GM12878 (cell line): ENCODE results near the gene EGFR. TPM values are rescaled to one million over a fixed set of nuclear protein-coding genes. Genes with fewer than 3 reads are reported as not detected.

ENCODE experiments used
- ATAC-seq: fragments of 200-7000 bp; cut with Tn5 transposase; 3 replicates; pipeline ENCODE4 v1.9.1; 2020; ENCODE audit warnings: mild to moderate bottlenecking, moderate library complexity
- BruUV-seq: library from RNA; stranded (reverse); fragments of 400-500 nt; replicated peaks from 2 replicates; lab custom pipeline; 2021; lab: Mats Ljungman, UMichigan
- CTCF ChIA-PET: fragments of 300-600 bp; sonication (Branson Sonifier 250); formaldehyde crosslinking; extraction: SDS; loops from one replicate; lab custom pipeline; 2021; ENCODE audit warnings: inconsistent platforms; lab: Yijun Ruan, JAX
- POLR2A ChIA-PET: fragments of 350-600 bp; formaldehyde crosslinking; extraction: SDS; loops from one replicate; lab custom pipeline; 2021; ENCODE audit warnings: inconsistent platforms; lab: Charles Lee
- RAD21 ChIA-PET: fragments of 300-600 bp; sonication (Branson Sonifier 250); formaldehyde crosslinking; loops from one replicate; lab custom pipeline; 2023; ENCODE audit warnings: antibody characterized with exemption; ENCODE audit not compliant: unreplicated experiment; lab: Charles Lee
- SMC1A ChIA-PET: fragments of 300-600 bp; sonication (Branson Sonifier 250); formaldehyde crosslinking; loops from one replicate; lab custom pipeline; 2023; ENCODE audit not compliant: unreplicated experiment, uncharacterized antibody; lab: Charles Lee
- DNase-seq: peaks from one replicate; pipeline ENCODE4 v3.0.0-alpha.2; 2011; ENCODE audit warnings: low read depth, low spot score
- FAIRE-seq: peaks from 3 replicates; lab custom pipeline; 2011; peaks lifted over from hg19 to GRCh38; lab: Jason Lieb, UNC
- H2AFZ ChIP-seq: 2 replicates; pipeline ENCODE4 v1.6.0; 2011; ENCODE audit warnings: low read depth, low read length, control low read depth; ENCODE audit not compliant: control insufficient read depth
- H3K27ac ChIP-seq: 2 replicates; pipeline ENCODE4 v1.5.1; 2011; ENCODE audit warnings: control low read depth; ENCODE audit not compliant: control insufficient read depth, insufficient read depth
- H3K27me3 ChIP-seq, 2 experiments: replicated peaks in 1 of 2; 2 replicates each; pipeline versions ENCODE4 v1.6.0 to v1.6.1; 2011; ENCODE audit warnings: low read length in 1 of 2; ENCODE audit not compliant: control insufficient read depth in 2 of 2, insufficient read depth in 2 of 2
- H3K36me3 ChIP-seq, 2 experiments: 2 replicates each; pipeline ENCODE4 v1.5.1; 2011; ENCODE audit warnings: low read length in 1 of 2; ENCODE audit not compliant: control insufficient read depth in 2 of 2, insufficient read depth in 2 of 2
- H3K4me1 ChIP-seq: 2 replicates; pipeline ENCODE4 v1.6.1; 2011; ENCODE audit warnings: mild to moderate bottlenecking, low read length, moderate library complexity, mixed read lengths; ENCODE audit not compliant: control insufficient read depth, insufficient read depth
- H3K4me2 ChIP-seq: 2 replicates; pipeline ENCODE4 v1.6.0; 2011; ENCODE audit warnings: control low read depth; ENCODE audit not compliant: control insufficient read depth, insufficient read depth
- H3K4me3 ChIP-seq: fragments of 200-600 bp; sonication (generic); 2 replicates; pipeline ENCODE4 v1.5.1; 2016
- H3K79me2 ChIP-seq: 2 replicates; pipeline ENCODE4 v1.6.0; 2011; ENCODE audit warnings: low read length; ENCODE audit not compliant: control insufficient read depth, insufficient read depth
- H3K9ac ChIP-seq: 2 replicates; pipeline ENCODE4 v1.8.0; 2011; ENCODE audit warnings: low read length, control low read depth, mixed read lengths; ENCODE audit not compliant: control insufficient read depth, insufficient read depth
- H3K9me3 ChIP-seq: replicated peaks from 3 replicates; pipeline ENCODE4 v1.5.1; 2011; ENCODE audit warnings: mild to moderate bottlenecking, low read length; ENCODE audit not compliant: control insufficient read depth, insufficient read depth
- H4K20me1 ChIP-seq: 2 replicates; pipeline ENCODE4 v1.6.0; 2011; ENCODE audit not compliant: control insufficient read depth, insufficient read depth
- FOXK2 ChIP-seq: fragments of 450-650 bp; IDR thresholded peaks from 2 replicates; pipeline ENCODE4 v1.6.1; 2017; ENCODE audit warnings: mild to moderate bottlenecking, moderate library complexity
- SREBF2 ChIP-seq: IDR thresholded peaks from 2 replicates; pipeline ENCODE4 v1.6.1; 2012; ENCODE audit warnings: mild to moderate bottlenecking, low read length
- WGBS: methylation state at CpG from one replicate; pipeline ENCODE4 v1.1.6; 2016; ENCODE audit warnings: low lambda C conversion rate; ENCODE audit not compliant: insufficient replicate concordance, insufficient coverage; ENCODE audit errors: missing lambda C conversion rate; 5-methylcytosine and 5-hydroxymethylcytosine counted together
- in situ Hi-C: fragments of 300-500 bp; cut with MboI; formaldehyde crosslinking; loops from 9 replicates; pipeline ENCODE4 v1.14.3; 2018; ENCODE audit warnings: mixed read lengths
- intact Hi-C: fragments of 100-400 bp; cut with micrococcal nuclease; formaldehyde crosslinking; loops from one replicate; pipeline ENCODE4 v1.14.2; 2022; ENCODE audit not compliant: unreplicated experiment
- polyA plus RNA-seq, 11 experiments: library from polyadenylated mRNA; depleted of rRNA in 4 of 11; unstranded in 6 of 11; stranded (reverse) in 5 of 11; fragments of >200 nt; fragmentation: Nextera tagmentation in 4 of 11; fragmentation: Illumina TruSeq in 1 of 11; extraction: Ambion mirVana in 4 of 11; extraction: Trizol in 1 of 11; gene quantifications; 1 replicate in 1 of 11; 2 replicates in 10 of 11; pipeline versions ENCODE4 v1.2.1 to v1.2.3, GENCODE V29; 2011 to 2016; ENCODE audit warnings: inconsistent platforms in 2 of 11, missing spikeins in 2 of 11, low read depth in 1 of 11
- total RNA-seq, 4 experiments: library from RNA; depleted of rRNA in 3 of 4; stranded (reverse); fragments of >200 nt in 3 of 4; fragmentation: Illumina TruSeq in 1 of 4; extraction: Trizol in 1 of 4; gene quantifications; 2 replicates each; pipeline versions ENCODE4 v1.2.1 to v1.2.3, GENCODE V29; 2013 to 2021
- TF ChIP-seq, protein P1 (sequence below): fragments of 450-650 bp; formaldehyde crosslinking; IDR thresholded peaks from 2 replicates; pipeline ENCODE4 v1.4.0; 2022; ENCODE audit warnings: mild to moderate bottlenecking, moderate library complexity
- TF ChIP-seq, protein P2 (sequence below): IDR thresholded peaks from 2 replicates; pipeline ENCODE4 v1.6.1; 2012; ENCODE audit warnings: low read length, inconsistent platforms

Gene EGFR
- total and polyA plus RNA-seq, 10 of the 15 experiments (the other 5 are each of a cell fraction or from before 2014, with no cell fraction given): 0.01 to 0.31 TPM; not detected in 8

DNA sequence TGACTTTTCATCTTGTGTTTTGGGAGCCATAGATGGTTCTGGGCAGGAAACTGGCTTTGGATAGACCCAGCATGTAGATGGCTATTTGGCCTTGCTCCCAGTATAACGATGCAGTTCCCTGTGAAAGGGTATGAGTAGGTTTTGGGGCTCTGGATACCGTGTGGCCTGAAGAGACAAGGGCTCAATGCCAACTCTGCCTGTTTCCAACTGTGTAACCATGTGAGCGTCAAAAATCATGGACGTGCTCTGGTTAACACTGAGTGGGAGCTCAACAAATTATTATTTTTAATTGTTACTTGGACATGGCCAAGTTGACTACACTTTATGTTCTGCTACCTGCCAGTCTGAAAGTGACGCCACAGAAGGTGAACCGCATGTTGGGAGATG, 41.8 kb downstream of the EGFR start:
- FAIRE-seq (no peak), DNase-seq (no peak), ATAC-seq (no peak)
- Histone ChIP-seq H3K4me3 (no peak overlapping the region), H2AFZ (no peak overlapping the region), H3K4me2 (no peak overlapping the region), H3K4me1 (no peaks in the 10 kb centered on the region), H3K9ac (no peak overlapping the region), H3K9me3 (no peaks in the 10 kb centered on the region), H3K79me2 (no peaks in the 10 kb centered on the region), H3K27me3 (no peaks in the 10 kb centered on the region), H3K36me3 (no peaks in the 10 kb centered on the region), H3K27ac (no peak overlapping the region), H4K20me1 (no peaks in the 10 kb centered on the region)
- ChIA-PET CTCF (interaction anchor here (1.1 kb wide), 1 partner anchor 195 kb away, joined by 3 read pairs; no protein-coding TSS in a partner anchor), RAD21 (no interaction called here), SMC1A (interaction anchor here (0.9 to 1.8 kb wide), 2 partner anchors 16 to 26 kb away, joined by 4 to 6 read pairs; no protein-coding TSS in a partner anchor), POLR2A (interaction anchor here (1.5 kb wide), 1 partner anchor 8 kb away, joined by 3 read pairs; no protein-coding TSS in a partner anchor)
- BruUV-seq: no TSS peak
- 63% methylated on average over 6 of the region's 6 CpGs for WGBS
- in situ Hi-C loops (no loop called here), intact Hi-C loops (no loop called here)
- TF ChIP-seq FOXK2 (no peak), SREBF2 (no peak)
- TF ChIP-seq, protein P1, sequence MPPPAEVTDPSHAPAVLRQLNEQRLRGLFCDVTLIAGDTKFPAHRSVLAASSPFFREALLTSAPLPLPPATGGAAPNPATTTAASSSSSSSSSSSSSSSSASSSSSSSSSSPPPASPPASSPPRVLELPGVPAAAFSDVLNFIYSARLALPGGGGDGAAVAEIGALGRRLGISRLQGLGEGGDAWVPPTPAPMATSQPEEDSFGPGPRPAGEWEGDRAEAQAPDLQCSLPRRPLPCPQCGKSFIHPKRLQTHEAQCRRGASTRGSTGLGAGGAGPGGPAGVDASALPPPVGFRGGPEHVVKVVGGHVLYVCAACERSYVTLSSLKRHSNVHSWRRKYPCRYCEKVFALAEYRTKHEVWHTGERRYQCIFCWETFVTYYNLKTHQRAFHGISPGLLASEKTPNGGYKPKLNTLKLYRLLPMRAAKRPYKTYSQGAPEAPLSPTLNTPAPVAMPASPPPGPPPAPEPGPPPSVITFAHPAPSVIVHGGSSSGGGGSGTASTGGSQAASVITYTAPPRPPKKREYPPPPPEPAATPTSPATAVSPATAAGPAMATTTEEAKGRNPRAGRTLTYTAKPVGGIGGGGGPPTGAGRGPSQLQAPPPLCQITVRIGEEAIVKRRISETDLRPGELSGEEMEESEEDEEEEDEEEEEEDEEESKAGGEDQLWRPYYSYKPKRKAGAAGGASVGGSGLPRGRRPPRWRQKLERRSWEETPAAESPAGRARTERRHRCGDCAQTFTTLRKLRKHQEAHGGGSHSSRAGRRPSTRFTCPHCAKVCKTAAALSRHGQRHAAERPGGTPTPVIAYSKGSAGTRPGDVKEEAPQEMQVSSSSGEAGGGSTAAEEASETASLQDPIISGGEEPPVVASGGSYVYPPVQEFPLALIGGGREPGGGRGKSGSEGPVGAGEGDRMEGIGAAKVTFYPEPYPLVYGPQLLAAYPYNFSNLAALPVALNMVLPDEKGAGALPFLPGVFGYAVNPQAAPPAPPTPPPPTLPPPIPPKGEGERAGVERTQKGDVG (CRISPR knock-in tag): no peak
- TF ChIP-seq, protein P2, sequence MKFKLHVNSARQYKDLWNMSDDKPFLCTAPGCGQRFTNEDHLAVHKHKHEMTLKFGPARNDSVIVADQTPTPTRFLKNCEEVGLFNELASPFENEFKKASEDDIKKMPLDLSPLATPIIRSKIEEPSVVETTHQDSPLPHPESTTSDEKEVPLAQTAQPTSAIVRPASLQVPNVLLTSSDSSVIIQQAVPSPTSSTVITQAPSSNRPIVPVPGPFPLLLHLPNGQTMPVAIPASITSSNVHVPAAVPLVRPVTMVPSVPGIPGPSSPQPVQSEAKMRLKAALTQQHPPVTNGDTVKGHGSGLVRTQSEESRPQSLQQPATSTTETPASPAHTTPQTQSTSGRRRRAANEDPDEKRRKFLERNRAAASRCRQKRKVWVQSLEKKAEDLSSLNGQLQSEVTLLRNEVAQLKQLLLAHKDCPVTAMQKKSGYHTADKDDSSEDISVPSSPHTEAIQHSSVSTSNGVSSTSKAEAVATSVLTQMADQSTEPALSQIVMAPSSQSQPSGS: no peak
